ENCODE data around the gene LMO3. TPM values are rescaled to one million over a fixed set of nuclear protein-coding genes. Genes with fewer than 3 reads are reported as not detected.
"Not testable (repeated sequence)": the region's sequence is repeated elsewhere in the genome, so short reads cannot be mapped to it uniquely, and the experiment has no call there.

LMO3 gene
- total RNA-seq, 1 donor from 2014 or later, result 0.15 TPM

DNA sequence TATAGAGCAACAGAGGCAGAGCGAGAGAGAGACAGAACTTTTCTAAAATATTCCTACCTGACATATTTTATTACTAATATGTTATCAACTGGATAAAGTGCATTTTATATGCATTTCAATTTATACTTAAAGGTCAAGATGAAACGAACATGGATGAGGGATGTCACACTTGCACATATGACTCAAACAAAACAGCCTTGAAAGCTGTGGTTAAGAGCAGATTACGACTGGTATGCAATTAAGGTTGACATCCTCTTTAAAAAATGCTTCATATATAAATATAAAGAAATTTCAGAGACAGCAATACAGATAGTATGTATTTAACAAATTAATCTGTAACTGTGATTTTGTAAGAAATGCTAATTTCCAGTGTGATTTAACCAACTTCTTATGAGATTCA lies 52.5 kb downstream of the LMO3 start:
- ATAC-seq (no peak), DNase-seq (ENCODE audit: low spot score) (no peak)

DNA sequence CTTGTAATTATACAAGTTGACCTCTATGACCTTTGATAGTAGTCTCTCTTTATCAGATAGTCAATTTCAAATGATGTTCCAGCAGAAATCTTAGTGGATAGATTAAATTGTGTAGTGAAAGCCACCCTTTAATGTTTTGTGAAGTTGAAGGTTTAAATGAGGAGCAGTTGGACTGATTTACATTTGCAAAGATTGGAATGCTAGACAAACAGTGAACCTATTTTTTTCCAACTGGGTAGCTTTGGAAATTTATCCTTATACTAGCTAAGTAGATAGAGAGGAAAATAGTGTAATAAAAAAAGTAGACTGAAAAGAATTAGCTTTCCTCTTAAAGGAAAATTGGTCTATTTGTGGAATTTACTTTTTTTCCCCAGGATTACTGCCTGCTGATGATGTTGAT lies 53.7 kb downstream of the LMO3 start:
- DNase-seq (ENCODE audit: low spot score) (no peak), ATAC-seq (no peak)

DNA sequence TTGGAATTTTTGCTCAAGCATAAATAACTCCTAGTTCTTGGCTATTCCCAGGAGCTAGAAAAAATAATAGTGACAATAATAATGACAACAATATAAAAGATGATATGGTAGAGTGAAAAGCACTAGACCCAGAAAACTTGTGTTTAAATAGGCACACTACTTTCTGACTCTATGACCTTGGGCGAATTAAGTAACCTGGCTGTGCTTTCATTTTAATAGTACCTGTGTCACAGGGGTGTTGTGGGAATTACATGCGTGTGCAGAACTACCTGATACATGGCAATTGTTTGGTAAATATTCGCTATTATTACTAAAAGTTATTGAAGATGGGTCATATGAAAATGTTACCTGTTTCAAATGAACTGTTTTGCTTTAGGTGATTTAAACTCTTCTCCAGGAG lies 60.1 kb downstream of the LMO3 start:
- no peak for DNase-seq (ENCODE audit: low spot score)
- ATAC-seq, result no peak

DNA sequence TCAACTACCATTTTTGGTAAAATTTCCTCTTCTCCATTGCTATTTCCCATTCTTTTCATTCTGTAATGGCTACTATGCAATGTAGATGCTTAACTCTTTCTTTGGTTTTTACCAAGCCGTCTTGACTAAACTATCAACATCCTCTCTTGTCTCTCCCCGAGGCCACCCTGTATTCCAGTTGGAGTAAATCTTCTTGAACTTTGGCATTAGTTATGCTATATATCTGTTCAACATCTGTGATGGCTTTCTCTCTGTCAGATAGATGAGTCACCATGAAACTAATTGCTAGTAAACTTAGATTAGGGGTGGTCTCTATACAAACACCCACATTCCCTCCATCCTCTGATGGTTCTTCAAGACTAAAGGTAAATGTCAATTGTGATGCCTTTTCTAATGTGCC lies 63.4 kb downstream of the LMO3 start:
- no peak for DNase-seq (ENCODE audit: low spot score)
- no peak for ATAC-seq

DNA sequence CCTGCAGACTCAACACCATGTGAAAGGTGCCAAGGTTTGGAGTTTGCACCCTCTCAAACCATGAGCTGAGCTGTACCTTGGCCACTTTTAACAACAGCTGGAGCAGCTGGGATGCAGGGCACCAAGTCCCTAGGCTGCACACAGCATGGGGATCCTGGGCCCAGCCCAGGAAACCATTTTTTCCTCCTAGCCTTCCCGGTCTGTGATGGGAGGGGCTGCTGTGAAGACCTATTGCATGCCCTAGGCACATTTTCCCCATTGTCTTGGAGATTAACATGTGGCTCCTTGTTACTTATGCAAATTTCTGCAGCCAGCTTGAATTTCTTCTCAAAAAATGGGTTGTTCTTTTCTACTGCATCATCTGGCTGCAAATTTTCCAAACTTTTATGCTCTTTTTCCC lies 68.3 kb downstream of the LMO3 start:
- not testable (repeated sequence) for ATAC-seq; DNase-seq (ENCODE audit: low spot score)

DNA sequence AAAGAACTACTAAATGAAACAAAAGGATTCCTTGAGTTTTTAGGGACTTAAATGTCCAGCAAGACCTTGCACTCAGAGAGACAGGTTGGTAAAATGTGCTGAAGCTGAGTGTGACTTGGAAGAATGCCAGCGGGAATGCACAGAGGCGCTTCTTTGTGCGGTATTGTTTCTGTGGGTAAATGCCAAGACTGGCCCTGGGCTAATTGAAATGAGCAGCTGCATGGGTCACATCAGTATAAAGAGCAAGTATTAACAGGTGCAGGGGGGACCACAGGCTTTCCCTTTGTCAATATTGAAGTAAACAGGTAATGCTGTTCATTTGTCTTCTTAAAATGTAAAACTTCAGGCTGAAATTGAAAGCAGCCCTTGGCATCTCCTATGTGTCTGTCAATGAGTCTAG lies 74.3 kb downstream of the LMO3 start:
- ATAC-seq, result no peak
- DNase-seq (ENCODE audit: low spot score), result no peak

DNA sequence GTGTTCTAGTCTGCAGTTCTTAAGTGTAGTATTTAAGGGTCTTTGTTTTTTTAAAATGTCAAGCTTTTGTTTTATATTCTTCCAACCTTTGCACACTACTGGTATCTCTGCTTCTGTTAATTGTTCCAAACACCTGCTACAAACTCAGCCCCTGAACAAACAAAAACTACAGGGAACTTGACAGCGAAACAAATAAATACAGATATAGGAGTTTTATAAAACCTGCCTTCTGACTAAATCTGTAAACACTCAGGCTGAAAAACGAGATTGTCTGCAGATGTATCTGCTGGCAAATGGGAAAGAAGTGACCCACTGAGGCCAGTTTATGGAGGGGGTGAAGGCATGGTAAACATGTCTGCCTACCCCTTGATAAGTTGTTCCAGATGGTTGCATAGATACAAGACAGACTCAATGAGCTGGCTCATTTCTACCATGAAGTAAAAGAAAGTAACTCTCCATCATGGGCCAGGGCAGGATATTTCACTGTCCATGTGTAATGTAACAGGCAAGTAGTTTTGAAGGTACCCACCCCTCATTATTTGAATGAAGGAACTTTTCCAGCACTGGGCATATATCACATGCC lies 75.6 kb downstream of the LMO3 start:
- DNase-seq (ENCODE audit: low spot score) (no peak), ATAC-seq (no peak)

DNA sequence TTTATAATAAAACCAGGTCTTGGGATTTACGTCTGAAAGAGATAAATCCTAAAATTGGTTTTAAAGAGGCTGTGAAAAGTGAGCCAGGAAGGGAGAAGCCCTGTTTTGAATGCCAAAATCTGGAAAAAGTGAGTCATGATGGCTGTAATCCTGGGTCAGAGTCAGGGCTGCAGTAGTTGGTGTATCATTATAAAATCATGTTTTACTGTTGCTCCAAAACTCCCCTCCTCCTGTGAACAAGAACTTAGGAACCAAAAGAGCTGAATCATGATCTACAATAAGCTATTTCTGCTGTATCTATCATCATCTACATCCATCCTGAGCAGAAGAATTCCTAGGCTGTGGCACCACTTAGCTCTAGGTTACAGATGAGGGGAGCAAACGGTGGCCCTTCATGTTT lies 79.3 kb downstream of the LMO3 start:
- no peak for ATAC-seq
- DNase-seq (ENCODE audit: low spot score), result no peak

DNA sequence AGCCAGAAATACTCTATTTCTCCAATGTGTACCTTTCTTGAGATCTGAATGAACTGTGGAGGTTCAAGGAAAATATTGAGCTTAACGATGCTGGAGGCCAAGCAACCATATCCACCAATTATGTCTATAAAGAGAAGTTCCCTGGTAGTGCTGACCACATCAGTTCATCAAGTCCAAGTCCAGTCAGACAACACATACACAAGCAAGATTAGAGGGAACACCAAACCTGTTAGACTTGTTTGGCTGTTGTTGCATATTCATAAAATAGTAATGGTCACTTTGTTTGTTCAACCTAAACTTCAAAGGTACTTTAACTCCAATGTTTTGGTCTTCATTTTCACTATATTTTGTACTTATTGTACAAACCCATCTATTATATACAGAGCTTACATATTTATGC lies 81.6 kb downstream of the LMO3 start:
- ATAC-seq (no peak), DNase-seq (ENCODE audit: low spot score) (no peak)

DNA sequence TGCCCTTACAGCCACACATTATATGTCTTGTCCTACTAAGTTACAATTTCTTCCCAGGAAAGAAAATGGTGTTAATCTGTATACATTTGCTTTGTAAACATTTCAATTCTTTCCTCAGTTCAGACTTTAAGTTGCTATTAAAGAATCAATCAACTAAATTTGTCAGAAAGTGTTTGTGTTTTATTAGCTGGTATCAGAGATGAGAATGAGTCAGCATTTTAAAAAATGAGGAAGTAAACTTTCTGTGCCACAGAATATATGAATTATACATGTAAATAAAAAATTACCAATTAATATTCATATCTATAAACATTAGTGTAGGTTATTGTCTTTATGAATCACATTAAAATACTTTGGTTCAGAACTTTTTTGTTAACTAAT lies 82.0 kb downstream of the LMO3 start:
- DNase-seq (ENCODE audit: low spot score), result no peak
- ATAC-seq, result no peak

DNA sequence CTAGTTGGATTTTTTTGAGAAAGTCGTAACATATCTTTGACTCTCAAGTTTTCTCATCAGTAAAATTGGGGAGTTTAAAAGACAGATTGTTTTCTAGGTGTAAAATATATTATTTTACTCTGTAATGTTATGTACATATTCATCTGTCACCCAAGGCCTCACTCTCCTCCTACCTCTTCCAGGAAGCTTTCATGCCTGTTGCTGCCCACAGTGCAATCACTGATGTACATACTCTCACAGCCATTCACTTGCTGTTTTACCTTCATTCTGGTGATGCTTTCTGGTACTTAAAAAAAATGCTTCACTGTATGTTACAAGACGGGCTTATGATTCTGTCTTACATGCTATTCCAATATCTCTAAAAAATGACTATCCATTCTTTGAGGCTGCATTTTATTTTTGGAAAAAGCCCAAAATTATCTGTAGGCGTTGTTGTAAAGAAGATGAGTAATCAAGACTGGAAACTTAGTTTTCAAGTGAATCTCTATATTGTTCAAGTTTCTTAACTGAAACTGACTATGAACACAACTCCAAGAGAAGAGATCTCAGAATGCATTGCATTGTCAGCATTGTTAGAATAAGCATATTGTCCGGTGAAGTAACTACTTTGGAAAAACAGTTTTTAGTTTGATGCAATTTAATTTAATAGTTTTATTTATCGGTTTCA lies 82.5 kb downstream of the LMO3 start:
- ATAC-seq, result no peak
- DNase-seq (ENCODE audit: low spot score), result no peak

DNA sequence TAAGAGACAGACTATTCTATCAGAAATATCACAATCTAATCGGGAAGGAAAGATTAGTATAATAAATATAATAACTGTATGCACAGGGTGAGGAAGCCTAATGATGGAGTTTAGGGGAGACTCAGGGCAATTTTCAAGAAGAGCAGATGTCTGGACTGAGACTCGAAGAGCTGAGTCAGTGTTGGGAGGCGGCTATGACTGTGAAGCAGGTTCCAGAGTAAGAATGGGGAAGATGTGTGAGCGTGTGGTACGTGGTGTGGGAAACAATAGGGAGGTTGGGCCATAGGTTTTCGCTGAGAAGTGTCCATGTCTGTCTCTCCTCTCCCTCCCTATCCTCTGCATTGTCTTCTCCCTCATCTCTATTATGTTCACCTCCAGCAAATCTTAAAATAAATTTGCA lies 85.6 kb downstream of the LMO3 start:
- no peak for ATAC-seq

DNA sequence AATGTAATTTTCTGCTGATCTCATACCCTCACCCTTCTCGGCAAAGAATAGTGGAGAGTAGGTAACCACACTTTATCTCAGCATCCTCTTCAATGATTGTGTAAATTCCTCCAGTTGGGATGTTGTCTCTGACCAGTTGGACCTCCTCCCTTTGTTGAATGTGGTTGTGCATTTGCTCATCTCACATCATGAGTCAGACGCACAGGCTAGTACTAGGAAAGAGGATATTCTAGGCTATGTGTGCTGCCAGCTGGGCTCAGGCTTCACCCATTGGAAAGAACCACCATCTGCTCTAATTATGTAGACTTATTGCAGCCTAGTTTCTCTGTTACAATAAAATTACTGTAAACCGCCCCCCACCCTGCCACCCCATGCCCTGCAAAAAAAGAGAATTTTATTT lies 90.3 kb downstream of the LMO3 start:
- no peak for DNase-seq (ENCODE audit: low spot score)
- no peak for ATAC-seq

More for the DNA sequence above, 85.6 kb downstream of the LMO3 start:
- no peak for DNase-seq (ENCODE audit: low spot score)

DNA sequence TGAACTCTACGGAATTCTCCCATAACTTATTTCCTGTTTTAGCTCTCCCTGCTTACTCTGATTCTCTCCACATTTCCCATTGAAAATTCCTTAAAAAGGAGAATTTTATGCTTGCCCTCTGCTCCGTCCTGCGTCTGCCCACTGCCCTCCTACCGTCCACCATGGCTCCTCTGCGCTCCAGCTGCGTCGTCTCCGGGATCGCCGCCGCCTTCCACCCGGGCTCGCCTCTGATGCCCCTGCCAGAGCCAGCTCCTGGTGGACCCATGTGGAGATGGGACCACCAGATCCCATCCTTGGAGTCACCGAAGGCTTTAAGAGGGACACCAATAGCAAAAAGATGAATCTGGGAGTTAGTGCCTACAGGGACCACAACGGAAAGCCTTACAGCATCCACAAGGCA lies 92.7 kb downstream of the LMO3 start:
- DNase-seq (ENCODE audit: low spot score) (no peak), ATAC-seq (no peak)

DNA sequence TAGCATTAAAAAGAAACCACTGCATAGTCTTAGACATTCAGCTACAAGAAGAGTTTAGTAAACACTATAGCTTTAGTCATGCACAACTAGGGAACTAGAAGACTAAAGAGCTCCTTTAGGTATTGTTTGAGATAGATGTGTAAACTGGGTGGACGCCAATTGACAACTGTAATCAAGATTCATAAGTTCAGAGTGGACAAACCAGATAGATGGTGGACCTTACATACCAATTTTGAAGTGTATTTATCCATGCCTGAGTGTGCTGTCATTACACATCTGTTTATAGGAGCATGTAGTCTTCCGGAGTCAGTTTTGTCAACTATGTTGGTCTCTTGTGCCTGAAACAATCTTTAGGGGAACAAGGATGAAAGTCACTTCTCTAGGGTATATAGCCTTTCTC lies 96.6 kb downstream of the LMO3 start:
- no peak for DNase-seq (ENCODE audit: low spot score)
- ATAC-seq, result no peak

DNA sequence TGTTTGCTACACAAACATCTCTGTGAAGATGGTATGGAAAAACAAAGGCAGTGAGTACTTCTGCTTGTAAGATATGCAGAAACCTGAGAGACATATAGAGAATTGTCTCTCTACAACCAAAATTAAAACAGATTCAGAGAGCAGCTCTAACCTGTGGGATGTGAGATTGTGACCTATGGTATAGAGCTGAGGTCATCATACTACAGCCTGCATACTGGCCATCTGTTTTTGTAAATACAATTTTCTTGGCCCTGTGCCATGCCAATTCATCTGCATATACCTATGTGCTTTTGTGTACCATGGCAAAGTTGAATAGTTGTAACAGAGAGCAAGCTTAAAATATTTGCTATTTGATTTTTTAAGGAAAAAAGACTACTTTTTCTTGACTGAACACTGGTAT lies 99.6 kb downstream of the LMO3 start:
- no peak for ATAC-seq
- no peak for DNase-seq (ENCODE audit: low spot score)

DNA sequence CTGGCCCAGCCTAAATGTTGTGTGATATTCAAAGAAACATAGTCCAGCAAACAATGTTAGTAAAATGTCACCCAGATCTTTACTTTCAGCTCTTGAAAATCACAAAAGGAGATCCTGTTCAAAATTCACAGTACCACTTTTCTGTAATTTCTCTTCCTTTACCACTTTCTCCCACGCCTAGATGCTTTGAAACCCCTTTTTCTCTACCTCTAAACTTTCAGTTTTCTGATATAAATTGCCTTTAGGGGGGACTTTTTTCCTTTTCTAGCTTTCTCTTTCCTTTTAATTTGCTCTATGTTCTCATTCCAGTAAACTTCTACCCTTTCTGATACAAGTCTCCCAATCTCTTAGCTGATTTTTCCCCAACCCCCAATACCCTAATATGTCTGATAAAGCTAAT lies 101.8 kb downstream of the LMO3 start:
- ATAC-seq (no peak), DNase-seq (ENCODE audit: low spot score) (no peak)

DNA sequence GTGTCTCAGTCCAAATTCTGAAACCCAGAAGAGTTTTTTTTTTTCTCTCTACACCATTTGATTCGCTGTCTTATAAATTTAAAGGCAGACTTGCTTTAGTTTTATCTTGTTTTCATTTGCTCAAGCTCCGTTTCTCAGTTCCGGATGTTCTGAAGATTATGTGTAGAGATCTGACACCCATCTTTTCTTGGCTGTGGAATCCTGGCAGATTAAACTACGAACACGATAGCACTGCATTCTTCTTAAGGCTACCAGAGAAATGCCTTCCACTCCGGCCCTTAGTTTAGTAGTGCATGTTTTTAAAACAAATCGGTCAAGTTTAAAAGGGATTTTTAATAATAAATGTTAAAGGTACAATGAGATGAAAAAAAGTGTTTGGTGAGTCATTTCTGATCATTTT lies 106.4 kb downstream of the LMO3 start:
- DNase-seq (ENCODE audit: low spot score), result no peak
- no peak for ATAC-seq
